Neural cell (in vitro differentiated cells): ENCODE results near the gene ANKS1A. TPM values are rescaled to one million over a fixed set of nuclear protein-coding genes. Genes with fewer than 3 reads are reported as not detected.

Experiments used
- H2AFZ ChIP-seq: fragments of 200-600, 300-800 bp; sonication (generic), shearing (Covaris generic); 2 replicates; pipeline ENCODE4 v1.6.0; 2014; ENCODE audit warnings: low read depth, mild to moderate bottlenecking, antibody characterized with exemption, low read length, moderate library complexity
- H3F3A ChIP-seq: fragments of 200-600 bp; shearing (Covaris generic); 2 replicates; pipeline ENCODE4 v1.6.1; 2016; ENCODE audit warnings: mild to moderate bottlenecking, moderate library complexity, mixed read lengths, antibody characterized with exemption, low read length; ENCODE audit not compliant: insufficient read depth, poor library complexity, severe bottlenecking
- H3K27ac ChIP-seq: fragments of 200-600, 300-800 bp; sonication (generic), shearing (Covaris generic); 2 replicates; pipeline ENCODE4 v1.5.1; 2014; ENCODE audit warnings: mild to moderate bottlenecking, low read length, moderate library complexity
- H3K27me3 ChIP-seq: fragments of 300-800, 200-600 bp; sonication (generic), shearing (Covaris generic); 2 replicates; pipeline ENCODE4 v1.6.0; 2014; ENCODE audit warnings: mild to moderate bottlenecking, low read depth, low read length, moderate library complexity; ENCODE audit not compliant: insufficient read depth
- H3K36me3 ChIP-seq: fragments of 300-800, 200-600 bp; sonication (generic), shearing (Covaris generic); 2 replicates; pipeline ENCODE4 v1.5.1; 2014; ENCODE audit warnings: mild to moderate bottlenecking, antibody characterized with exemption, low read length, moderate library complexity; ENCODE audit not compliant: insufficient read depth
- H3K4me2 ChIP-seq: fragments of 300-800, 200-600 bp; sonication (generic), shearing (Covaris generic); 2 replicates; pipeline ENCODE4 v1.6.0; 2014; ENCODE audit warnings: mild to moderate bottlenecking, low read length
- H3K4me3 ChIP-seq: fragments of 300-800, 200-600 bp; sonication (generic), shearing (Covaris generic); 2 replicates; pipeline ENCODE4 v1.5.1; 2014; ENCODE audit warnings: mild to moderate bottlenecking, low read length, moderate library complexity
- H3K79me2 ChIP-seq: fragments of 200-600 bp; shearing (Covaris generic); replicated peaks from 2 replicates; pipeline ENCODE4 v1.6.0; 2014; ENCODE audit warnings: mild to moderate bottlenecking, low read length, moderate library complexity; ENCODE audit not compliant: insufficient read depth
- H3K9ac ChIP-seq: fragments of 300-800, 200-600 bp; sonication (generic), shearing (Covaris generic); 2 replicates; pipeline ENCODE4 v1.6.1; 2016; ENCODE audit warnings: mild to moderate bottlenecking, low read length, mixed read lengths
- H3K9me2 ChIP-seq: fragments of 200-600 bp; shearing (Covaris generic); 2 replicates; pipeline ENCODE4 v1.6.1; 2016; ENCODE audit warnings: mild to moderate bottlenecking, low read length, mixed read lengths; ENCODE audit not compliant: insufficient read depth
- H3K9me3 ChIP-seq: fragments of 200-600, 300-800 bp; sonication (generic), shearing (Covaris generic); 2 replicates; pipeline ENCODE4 v1.6.1; 2016; ENCODE audit warnings: mild to moderate bottlenecking, mixed run types, low read length, moderate library complexity, mixed read lengths
- H4K20me1 ChIP-seq: fragments of 200-600 bp; shearing (Covaris generic); 2 replicates; pipeline ENCODE4 v1.6.1; 2016; ENCODE audit warnings: mild to moderate bottlenecking, mixed run types; ENCODE audit not compliant: insufficient read depth
- CTCF ChIP-seq: fragments of 450-650 bp; IDR thresholded peaks from 2 replicates; pipeline ENCODE4 v1.5.1; 2014; ENCODE audit warnings: antibody characterized with exemption, mild to moderate bottlenecking, moderate library complexity; ENCODE audit not compliant: poor library complexity, severe bottlenecking
- EP300 ChIP-seq: fragments of 450-650 bp; conservative IDR thresholded peaks from 2 replicates; pipeline ENCODE4 v1.6.1; 2014; ENCODE audit warnings: antibody characterized with exemption, mild to moderate bottlenecking, moderate library complexity; ENCODE audit not compliant: poor library complexity, severe bottlenecking
- EZH2 ChIP-seq: fragments of 200-600, 300-800 bp; shearing (Covaris generic), sonication (generic); IDR thresholded peaks from 2 replicates; pipeline ENCODE4 v1.6.1; 2014; ENCODE audit warnings: antibody characterized with exemption, low read length, borderline replicate concordance, mild to moderate bottlenecking; ENCODE audit not compliant: insufficient read depth, poor library complexity, severe bottlenecking
- MXI1 ChIP-seq: fragments of 450-650 bp; conservative IDR thresholded peaks from 2 replicates; pipeline ENCODE4 v1.6.1; 2014; ENCODE audit warnings: antibody characterized with exemption, mild to moderate bottlenecking; ENCODE audit not compliant: poor library complexity, severe bottlenecking
- POLR2AphosphoS5 ChIP-seq: IDR thresholded peaks from 2 replicates; pipeline ENCODE4 v1.6.1; 2012
- RAD21 ChIP-seq: fragments of 450-650 bp; conservative IDR thresholded peaks from 2 replicates; pipeline ENCODE4 v1.6.1; 2014; ENCODE audit warnings: antibody characterized with exemption, mild to moderate bottlenecking, moderate library complexity
- REST ChIP-seq: IDR thresholded peaks from 2 replicates; pipeline ENCODE4 v1.6.1; 2012; ENCODE audit warnings: borderline replicate concordance
- SMC3 ChIP-seq: fragments of 450-650 bp; conservative IDR thresholded peaks from 2 replicates; pipeline ENCODE4 v1.6.1; 2014; ENCODE audit warnings: antibody characterized with exemption, mild to moderate bottlenecking, moderate library complexity; ENCODE audit not compliant: poor library complexity
- TAF1 ChIP-seq: IDR thresholded peaks from 2 replicates; pipeline ENCODE4 v1.6.1; 2012; ENCODE audit warnings: low read depth
- polyA plus RNA-seq: library from polyadenylated mRNA; depleted of rRNA; stranded (reverse); fragments of >200 nt; gene quantifications from 2 replicates; pipeline ENCODE4 v1.2.3, GENCODE V29; 2014

The ANKS1A gene
- polyA plus RNA-seq, 1 donor from 2014 or later: 22.6 TPM

DNA sequence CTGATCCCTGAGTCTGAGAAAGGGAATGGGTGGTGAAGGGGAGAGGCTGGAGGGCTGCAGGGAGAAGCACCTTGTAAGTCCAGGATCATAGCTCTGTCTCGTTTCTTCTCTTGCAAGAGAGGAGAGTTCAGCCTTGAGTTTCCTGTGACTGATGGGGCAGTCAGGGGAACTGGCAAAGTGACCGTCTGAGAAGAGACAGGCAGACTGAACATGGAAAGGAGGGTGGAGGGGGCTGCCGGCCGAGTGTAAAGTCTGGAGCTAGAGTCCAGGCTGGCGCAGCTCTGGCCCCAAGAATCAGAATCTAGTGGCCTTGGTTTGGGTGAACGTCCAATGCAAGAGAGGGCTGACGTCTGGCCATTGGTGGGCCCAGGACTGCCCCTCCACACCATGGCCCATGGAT, 179.6 kb downstream of the ANKS1A start:
- Histone ChIP-seq H3K27me3 (no peaks in the 10 kb centered on the region), H3K79me2 (no peaks in the 10 kb centered on the region), H2AFZ (no peak overlapping the region), H4K20me1 (no peaks in the 10 kb centered on the region), H3F3A (no peaks in the 10 kb centered on the region), H3K27ac (no peak overlapping the region), H3K9me3 (no peaks in the 10 kb centered on the region), H3K36me3 (no peaks in the 10 kb centered on the region), H3K4me3 (no peak overlapping the region), H3K9ac (no peak overlapping the region), H3K9me2 (no peaks in the 10 kb centered on the region), H3K4me2 (no peak overlapping the region)
- TF ChIP-seq TAF1 (no peak), MXI1 (no peak), RAD21 (no peak), CTCF (no peak), SMC3 (no peak), POLR2AphosphoS5 (no peak), REST (no peak), EZH2 (no peak), EP300 (no peak)

- no peaks in the 10 kb centered on the region for H3K27me3 ChIP-seq
- H3K27ac ChIP-seq: no peak overlapping the region
- H3K79me2 ChIP-seq: no peaks in the 10 kb centered on the region
- no peaks in the 10 kb centered on the region for H4K20me1 ChIP-seq
- no peak overlapping the region for H3K9ac ChIP-seq
- H3K4me2 ChIP-seq: no peak overlapping the region
- H3K36me3 ChIP-seq: no peaks in the 10 kb centered on the region
- no peaks in the 10 kb centered on the region for H3K9me2 ChIP-seq
- no peak overlapping the region for H3K4me3 ChIP-seq
- no peaks in the 10 kb centered on the region for H3K9me3 ChIP-seq
- TF ChIP-seq REST (no peak), TAF1 (no peak), RAD21 (no peak), CTCF (no peak), POLR2AphosphoS5 (no peak), EZH2 (no peak), EP300 (no peak), SMC3 (no peak), MXI1 (no peak)
- no peak overlapping the region for H2AFZ ChIP-seq
- no peaks in the 10 kb centered on the region for H3F3A ChIP-seq
These were observed 180.2 kb downstream of the ANKS1A start for GRCh38 chr6:35069262-35069661.
